Neural progenitor cell (in vitro differentiated cells): ENCODE results near the gene C2. TPM values are rescaled to one million over a fixed set of nuclear protein-coding genes. Genes with fewer than 3 reads are reported as not detected.

Experiments
- DNase-seq: peaks from one replicate; pipeline ENCODE4 v3.0.0-alpha.2; 2016; ENCODE audit warnings: low spot score
- H2AFZ ChIP-seq: fragments of 200-600 bp; sonication (generic); replicated peaks from 2 replicates; pipeline ENCODE4 v1.6.1; 2016; ENCODE audit warnings: antibody characterized with exemption
- H3F3A ChIP-seq: fragments of 200-600 bp; sonication (generic); 2 replicates; pipeline ENCODE4 v1.6.1; 2016; ENCODE audit warnings: antibody characterized with exemption, low read depth
- H3K27ac ChIP-seq: fragments of 200-600 bp; sonication (generic); 2 replicates; pipeline ENCODE4 v1.5.1; 2016; ENCODE audit warnings: mild to moderate bottlenecking
- H3K27me3 ChIP-seq: fragments of 200-600 bp; sonication (generic); 2 replicates; pipeline ENCODE4 v1.6.1; 2016; ENCODE audit warnings: mild to moderate bottlenecking, moderate library complexity
- H3K36me3 ChIP-seq: fragments of 200-600 bp; sonication (generic); 2 replicates; pipeline ENCODE4 v1.5.1; 2016
- H3K4me1 ChIP-seq: fragments of 200-600 bp; sonication (generic); 2 replicates; pipeline ENCODE4 v1.6.1; 2016; ENCODE audit warnings: mixed run types
- H3K4me2 ChIP-seq: fragments of 200-600 bp; sonication (generic); 2 replicates; pipeline ENCODE4 v1.6.1; 2016
- H3K4me3 ChIP-seq: fragments of 200-600 bp; sonication (generic); 2 replicates; pipeline ENCODE4 v1.5.1; 2016
- H3K79me2 ChIP-seq: fragments of 200-600 bp; sonication (generic); 2 replicates; pipeline ENCODE4 v1.6.1; 2016; ENCODE audit warnings: low read depth
- H3K9ac ChIP-seq: fragments of 200-600 bp; sonication (generic); 2 replicates; pipeline ENCODE4 v1.6.1; 2016
- H3K9me3 ChIP-seq: fragments of 200-600 bp; sonication (generic); 2 replicates; pipeline ENCODE4 v1.5.1; 2016; ENCODE audit warnings: low read depth
- H4K20me1 ChIP-seq: fragments of 200-600 bp; sonication (generic); 2 replicates; pipeline ENCODE4 v1.6.1; 2016; ENCODE audit warnings: low read depth
- H3K27ac Mint-ChIP-seq: 3 replicates; pipeline ENCODE4 v1.8.0; 2021; ENCODE audit warnings: mixed read lengths
- H3K27me3 Mint-ChIP-seq: 2 replicates; pipeline ENCODE4 v1.8.0; 2022; ENCODE audit warnings: low read depth, mild to moderate bottlenecking, inconsistent platforms, moderate library complexity, mixed read lengths; ENCODE audit not compliant: insufficient read depth
- H3K36me3 Mint-ChIP-seq: 3 replicates; pipeline ENCODE4 v1.8.0; 2021; ENCODE audit warnings: mixed read lengths
- H3K4me1 Mint-ChIP-seq: 3 replicates; pipeline ENCODE4 v1.8.0; 2021; ENCODE audit warnings: mixed read lengths
- H3K4me3 Mint-ChIP-seq: 3 replicates; pipeline ENCODE4 v1.8.0; 2021; ENCODE audit warnings: mild to moderate bottlenecking, moderate library complexity, mixed read lengths
- H3K9me3 Mint-ChIP-seq: 3 replicates; pipeline ENCODE4 v1.8.0; 2020; ENCODE audit warnings: mixed read lengths
- CTCF ChIP-seq: fragments of 200-600 bp; sonication (generic); IDR thresholded peaks from 2 replicates; pipeline ENCODE4 v1.5.1; 2017; ENCODE audit warnings: antibody characterized with exemption, mild to moderate bottlenecking
- EZH2 ChIP-seq: fragments of 200-600 bp; sonication (generic); IDR thresholded peaks from 2 replicates; pipeline ENCODE4 v1.6.1; 2017; ENCODE audit warnings: antibody characterized with exemption, mild to moderate bottlenecking, moderate library complexity
- EZH2phosphoT487 ChIP-seq: fragments of 200-600 bp; sonication (generic); IDR thresholded peaks from 2 replicates; pipeline ENCODE4 v1.6.1; 2017; ENCODE audit warnings: antibody characterized with exemption
- total RNA-seq: library from RNA; depleted of rRNA; stranded (reverse); fragments of >200 nt; gene quantifications from 2 replicates; pipeline ENCODE4 v1.2.3, GENCODE V29; 2015; ENCODE audit warnings: low replicate concordance

C2 gene
- total RNA-seq, 1 donor from 2014 or later = 1.1 TPM

- H3K36me3 Mint-ChIP-seq = no peaks in the 10 kb centered on the region
- Histone ChIP-seq H3K27ac (no peak overlapping the region), H3K4me2 (no peak overlapping the region), H3K36me3 (no peaks in the 10 kb centered on the region), H3K4me3 (no peak overlapping the region), H4K20me1 (no peaks in the 10 kb centered on the region), H3F3A (no peaks in the 10 kb centered on the region), H3K9ac (no peak overlapping the region), H3K79me2 (no peaks in the 10 kb centered on the region), H3K4me1 (no peaks in the 10 kb centered on the region), H3K9me3 (no peaks in the 10 kb centered on the region), H3K27me3 (no peaks in the 10 kb centered on the region), H2AFZ (no peak overlapping the region)
- H3K4me3 Mint-ChIP-seq = no peak overlapping the region
- TF ChIP-seq EZH2 (no peak), EZH2phosphoT487 (no peak), CTCF (no peak)
- no peaks in the 10 kb centered on the region for H3K9me3 Mint-ChIP-seq
- peaks cover 2% of the 10 kb centered on the region for H3K4me1 Mint-ChIP-seq
- H3K27ac Mint-ChIP-seq = no peak overlapping the region
- DNase-seq = no peak
- peaks cover 2% of the 10 kb centered on the region for H3K27me3 Mint-ChIP-seq
These were observed 9.3 kb upstream of the C2 start for GRCh38 chr6:31918069-31918720.

- H3K4me3 ChIP-seq = no peak overlapping the region
- no peaks in the 10 kb centered on the region for H3K9me3 Mint-ChIP-seq
- no peak overlapping the region for H3K4me2 ChIP-seq
- no peak for TF ChIP-seq CTCF
- no peak for TF ChIP-seq EZH2
- TF ChIP-seq EZH2phosphoT487 = no peak
- no peaks in the 10 kb centered on the region for H3K79me2 ChIP-seq
- no peaks in the 10 kb centered on the region for H3K36me3 Mint-ChIP-seq
- H2AFZ ChIP-seq = no peak overlapping the region
- H3K27me3 Mint-ChIP-seq = peaks cover 3% of the 10 kb centered on the region
- H3K27ac ChIP-seq = no peak overlapping the region
- no peak overlapping the region for H3K27ac Mint-ChIP-seq
- no peak overlapping the region for H3K9ac ChIP-seq
- no peaks in the 10 kb centered on the region for H3K4me1 ChIP-seq
- no peaks in the 10 kb centered on the region for H3K36me3 ChIP-seq
- H3K4me3 Mint-ChIP-seq = no peak overlapping the region
- H3K9me3 ChIP-seq = no peaks in the 10 kb centered on the region
- H4K20me1 ChIP-seq = no peaks in the 10 kb centered on the region
- DNase-seq = no peak
- H3K27me3 ChIP-seq = no peaks in the 10 kb centered on the region
- no peaks in the 10 kb centered on the region for H3F3A ChIP-seq
- H3K4me1 Mint-ChIP-seq = peaks cover 2% of the 10 kb centered on the region
These were observed 7.8 kb upstream of the C2 start for GRCh38 chr6:31919624-31920303.

- peaks cover 2% of the 10 kb centered on the region for H3K4me1 Mint-ChIP-seq
- H3K27ac ChIP-seq = no peak overlapping the region
- no peaks in the 10 kb centered on the region for H3K79me2 ChIP-seq
- no peaks in the 10 kb centered on the region for H4K20me1 ChIP-seq
- H3K9me3 ChIP-seq = no peaks in the 10 kb centered on the region
- no peak overlapping the region for H2AFZ ChIP-seq
- peaks cover 4% of the 10 kb centered on the region for H3K27me3 Mint-ChIP-seq
- H3K27me3 ChIP-seq = no peaks in the 10 kb centered on the region
- H3K4me2 ChIP-seq = no peak overlapping the region
- no peaks in the 10 kb centered on the region for H3K4me1 ChIP-seq
- H3K9ac ChIP-seq = no peak overlapping the region
- no peak for TF ChIP-seq EZH2
- no peak overlapping the region for H3K4me3 ChIP-seq
- no peaks in the 10 kb centered on the region for H3K9me3 Mint-ChIP-seq
- H3F3A ChIP-seq = no peaks in the 10 kb centered on the region
- H3K36me3 Mint-ChIP-seq = no peaks in the 10 kb centered on the region
- no peaks in the 10 kb centered on the region for H3K36me3 ChIP-seq
- H3K27ac Mint-ChIP-seq = no peak overlapping the region
- H3K4me3 Mint-ChIP-seq = no peak overlapping the region
- DNase-seq = no peak
These were observed 6.7 kb upstream of the C2 start for GRCh38 chr6:31920811-31921210.

GRCh38 chr6:31922942-31923341 lies 4.6 kb upstream of the C2 start:
- H3K4me3 Mint-ChIP-seq = no peak overlapping the region
- H3K4me1 Mint-ChIP-seq = no peaks in the 10 kb centered on the region
- no peak overlapping the region for H3K27ac Mint-ChIP-seq
- H3K27me3 Mint-ChIP-seq = peaks cover 7% of the 10 kb centered on the region
- no peaks in the 10 kb centered on the region for H4K20me1 ChIP-seq
- H3K9me3 ChIP-seq = no peaks in the 10 kb centered on the region
- no peak overlapping the region for H3K27ac ChIP-seq
- TF ChIP-seq EZH2phosphoT487 = no peak
- TF ChIP-seq CTCF = peak; percentile 36
- H3K4me2 ChIP-seq = no peak overlapping the region
- no peaks in the 10 kb centered on the region for H3K27me3 ChIP-seq
- H3F3A ChIP-seq = no peaks in the 10 kb centered on the region
- no peak overlapping the region for H2AFZ ChIP-seq
- DNase-seq = peak; percentile 39
- no peaks in the 10 kb centered on the region for H3K9me3 Mint-ChIP-seq
- H3K36me3 ChIP-seq = no peaks in the 10 kb centered on the region
- H3K9ac ChIP-seq = no peak overlapping the region
- H3K36me3 Mint-ChIP-seq = no peaks in the 10 kb centered on the region
- no peaks in the 10 kb centered on the region for H3K79me2 ChIP-seq
- no peak overlapping the region for H3K4me3 ChIP-seq
- no peaks in the 10 kb centered on the region for H3K4me1 ChIP-seq
